Ishikawa (cell line): ENCODE measurements around the gene CELA2B.

ENCODE experiments used
- CEBPB ChIP-seq: IDR thresholded peaks from 2 replicates; pipeline ENCODE4 v1.6.1; 2012
- CREB1 ChIP-seq: IDR thresholded peaks from 2 replicates; pipeline ENCODE4 v1.6.1; 2012; ENCODE audit warnings: low read depth
- EGR1 ChIP-seq: IDR thresholded peaks from 2 replicates; pipeline ENCODE4 v1.6.1; 2012
- EP300 ChIP-seq: IDR thresholded peaks from 2 replicates; pipeline ENCODE4 v1.6.1; 2012; ENCODE audit warnings: borderline replicate concordance
- FOXM1 ChIP-seq: IDR thresholded peaks from 2 replicates; pipeline ENCODE4 v1.6.1; 2012; ENCODE audit warnings: low read depth, borderline replicate concordance
- MAX ChIP-seq: IDR thresholded peaks from 2 replicates; pipeline ENCODE4 v1.6.1; 2012
- RAD21 ChIP-seq: IDR thresholded peaks from 2 replicates; pipeline ENCODE4 v1.6.1; 2012; ENCODE audit warnings: low read depth
- REST ChIP-seq: IDR thresholded peaks from 2 replicates; pipeline ENCODE4 v1.6.1; 2012; ENCODE audit warnings: low read depth, mild to moderate bottlenecking
- TAF1 ChIP-seq: IDR thresholded peaks from 2 replicates; pipeline ENCODE4 v1.6.1; 2012; ENCODE audit warnings: low read depth, mild to moderate bottlenecking
- TCF12 ChIP-seq: IDR thresholded peaks from 2 replicates; pipeline ENCODE4 v1.6.1; 2012; ENCODE audit warnings: low read depth
- TEAD4 ChIP-seq: IDR thresholded peaks from 2 replicates; pipeline ENCODE4 v1.6.1; 2012
- USF1 ChIP-seq: IDR thresholded peaks from 2 replicates; pipeline ENCODE4 v1.6.1; 2012
- YY1 ChIP-seq: IDR thresholded peaks from 2 replicates; pipeline ENCODE4 v1.6.1; 2012; ENCODE audit warnings: low read depth
- ZBTB7A ChIP-seq: IDR thresholded peaks from 2 replicates; pipeline ENCODE4 v1.6.1; 2012; ENCODE audit warnings: low read depth

CELA2B gene

GRCh38 chr1:15454256-15454655, 21.6 kb upstream of the CELA2B start:
- TF ChIP-seq TEAD4 (no peak), REST (no peak), CREB1 (no peak), EGR1 (no peak), EP300 (no peak), FOXM1 (no peak), TCF12 (no peak), MAX (no peak)

- TF ChIP-seq MAX, result no peak
- TF ChIP-seq FOXM1, result no peak
- no peak for TF ChIP-seq RAD21
- no peak for TF ChIP-seq ZBTB7A
- TF ChIP-seq TAF1, result no peak
- no peak for TF ChIP-seq REST
These were observed 20.4 kb upstream of the CELA2B start for GRCh38 chr1:15455522-15455921.

- no peak for TF ChIP-seq ZBTB7A
- no peak for TF ChIP-seq TEAD4
- no peak for TF ChIP-seq TCF12
- TF ChIP-seq MAX, result no peak
- TF ChIP-seq USF1, result no peak
- TF ChIP-seq FOXM1, result no peak
- TF ChIP-seq CEBPB, result no peak
- no peak for TF ChIP-seq REST
- TF ChIP-seq RAD21, result no peak
- no peak for TF ChIP-seq CREB1
These were observed 19.5 kb upstream of the CELA2B start, which contains the start of gene CELA2A for GRCh38 chr1:15456313-15456954. CELA2A (plus strand) TSS chr1:15456732; CDS start chr1:15456754, 22 bp downstream.

- no peak for TF ChIP-seq MAX
- TF ChIP-seq REST, result no peak
- no peak for TF ChIP-seq TEAD4
- TF ChIP-seq RAD21, result no peak
- TF ChIP-seq CREB1, result no peak
- no peak for TF ChIP-seq YY1
- TF ChIP-seq EGR1, result no peak
These were observed 18.3 kb upstream of the CELA2B start for GRCh38 chr1:15457585-15457984.
